Measurements from ENCODE around the gene COL3A1.

DNA sequence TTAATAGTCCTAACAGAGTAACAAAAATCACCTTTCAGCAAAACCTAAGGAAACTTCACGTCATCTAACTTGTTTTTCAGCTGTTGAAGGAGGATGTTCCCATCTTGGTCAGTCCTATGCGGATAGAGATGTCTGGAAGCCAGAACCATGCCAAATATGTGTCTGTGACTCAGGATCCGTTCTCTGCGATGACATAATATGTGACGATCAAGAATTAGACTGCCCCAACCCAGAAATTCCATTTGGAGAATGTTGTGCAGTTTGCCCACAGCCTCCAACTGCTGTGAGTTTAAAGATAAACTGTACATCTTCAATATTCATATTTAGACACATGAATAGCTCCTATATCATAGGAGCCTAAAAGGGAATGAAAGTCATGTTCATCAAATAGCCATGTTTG is 10.5 kb downstream of the COL3A1 start:
- TF ChIP-seq, protein P1, sequence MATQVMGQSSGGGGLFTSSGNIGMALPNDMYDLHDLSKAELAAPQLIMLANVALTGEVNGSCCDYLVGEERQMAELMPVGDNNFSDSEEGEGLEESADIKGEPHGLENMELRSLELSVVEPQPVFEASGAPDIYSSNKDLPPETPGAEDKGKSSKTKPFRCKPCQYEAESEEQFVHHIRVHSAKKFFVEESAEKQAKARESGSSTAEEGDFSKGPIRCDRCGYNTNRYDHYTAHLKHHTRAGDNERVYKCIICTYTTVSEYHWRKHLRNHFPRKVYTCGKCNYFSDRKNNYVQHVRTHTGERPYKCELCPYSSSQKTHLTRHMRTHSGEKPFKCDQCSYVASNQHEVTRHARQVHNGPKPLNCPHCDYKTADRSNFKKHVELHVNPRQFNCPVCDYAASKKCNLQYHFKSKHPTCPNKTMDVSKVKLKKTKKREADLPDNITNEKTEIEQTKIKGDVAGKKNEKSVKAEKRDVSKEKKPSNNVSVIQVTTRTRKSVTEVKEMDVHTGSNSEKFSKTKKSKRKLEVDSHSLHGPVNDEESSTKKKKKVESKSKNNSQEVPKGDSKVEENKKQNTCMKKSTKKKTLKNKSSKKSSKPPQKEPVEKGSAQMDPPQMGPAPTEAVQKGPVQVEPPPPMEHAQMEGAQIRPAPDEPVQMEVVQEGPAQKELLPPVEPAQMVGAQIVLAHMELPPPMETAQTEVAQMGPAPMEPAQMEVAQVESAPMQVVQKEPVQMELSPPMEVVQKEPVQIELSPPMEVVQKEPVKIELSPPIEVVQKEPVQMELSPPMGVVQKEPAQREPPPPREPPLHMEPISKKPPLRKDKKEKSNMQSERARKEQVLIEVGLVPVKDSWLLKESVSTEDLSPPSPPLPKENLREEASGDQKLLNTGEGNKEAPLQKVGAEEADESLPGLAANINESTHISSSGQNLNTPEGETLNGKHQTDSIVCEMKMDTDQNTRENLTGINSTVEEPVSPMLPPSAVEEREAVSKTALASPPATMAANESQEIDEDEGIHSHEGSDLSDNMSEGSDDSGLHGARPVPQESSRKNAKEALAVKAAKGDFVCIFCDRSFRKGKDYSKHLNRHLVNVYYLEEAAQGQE (IDR thresholded peaks at IDR 0.05; ENCODE audit: insufficient read depth in 1 of 2, low read depth in 2 of 2, low read length in 2 of 2): no peak
- TF ChIP-seq POLR2AphosphoS5 (IDR thresholded peaks at IDR 0.05; ENCODE audit: low read depth, low read length) (no peak), SIN3A (IDR thresholded peaks at IDR 0.05; ENCODE audit: borderline replicate concordance, insufficient read depth, low read length) (no peak), FOXP2 (optimal IDR thresholded peaks at IDR 0.05; ENCODE audit: borderline replicate concordance, extremely low read depth, extremely low read length, insufficient read depth) (no peak)
